Thyroid gland (tissue), 4 donors: ENCODE data around the gene ARL4A. TPM values are rescaled to one million over a fixed set of nuclear protein-coding genes. Genes with fewer than 3 reads are reported as not detected.
"Not testable (repeated sequence)": the region's sequence is repeated elsewhere in the genome, so short reads cannot be mapped to it uniquely, and the experiment has no call there.

Experiments used
- DNase-seq, 2 donors: peaks; one replicate each; pipeline ENCODE4 v3.0.0-alpha.2; 2019
- H3K27ac ChIP-seq, 3 donors: fragments of 200-600 bp; sonication (generic); 1 replicate in 2 of 3; 2 replicates in 1 of 3; pipeline ENCODE4 v1.5.1; 2016 to 2019; ENCODE audit warnings: mild to moderate bottlenecking in 1 of 3, moderate library complexity in 1 of 3
- H3K27me3 ChIP-seq: fragments of 200-600 bp; sonication (generic); one replicate; pipeline ENCODE4 v1.5.1; 2019
- H3K36me3 ChIP-seq, 2 donors: fragments of 200-600 bp; sonication (generic); one replicate each; pipeline ENCODE4 v1.5.1; 2016 to 2019
- H3K4me1 ChIP-seq, 2 donors: fragments of 200-600 bp; sonication (generic); one replicate each; pipeline ENCODE4 v1.5.1; 2017 to 2019
- H3K4me3 ChIP-seq, 3 donors: fragments of 200-600 bp; sonication (generic); replicated peaks in 1 of 3; 1 replicate in 2 of 3; 2 replicates in 1 of 3; pipeline ENCODE4 v1.5.1; 2016; ENCODE audit warnings: mild to moderate bottlenecking in 1 of 3
- H3K9me3 ChIP-seq: fragments of 200-600 bp; sonication (generic); one replicate; pipeline ENCODE4 v1.5.1; 2017
- POLR2A ChIP-seq, 2 donors: fragments of 450-650 bp; IDR thresholded peaks; one replicate each; pipeline ENCODE4 v1.6.1; 2017; ENCODE audit warnings: antibody characterized with exemption in 2 of 2, mild to moderate bottlenecking in 2 of 2, moderate library complexity in 1 of 2
- WGBS, 2 donors: methylation state at CpG; one replicate each; pipeline ENCODE4 v1.1.5; 2017; 5-methylcytosine and 5-hydroxymethylcytosine counted together
- intact Hi-C: fragments of 100-400 bp; cut with DNase I; formaldehyde crosslinking; loops from one replicate; pipeline ENCODE4 v1.15.1; 2023
- total RNA-seq, 4 donors: library from RNA; depleted of rRNA; stranded (reverse); fragments of >200 nt; gene quantifications; one replicate each; pipeline ENCODE4 v1.2.3, GENCODE V29; 2016
- TF ChIP-seq, protein P1 (sequence below), 6 experiments: fragments of 200-600 bp in 3 of 6; fragments of 450-650 bp in 3 of 6; sonication (generic) in 3 of 6; IDR thresholded peaks; one replicate each; pipeline ENCODE4 v1.5.1; 2016 to 2019; ENCODE audit warnings: antibody characterized with exemption in 6 of 6, mild to moderate bottlenecking in 2 of 6, inconsistent platforms in 1 of 6, moderate library complexity in 1 of 6

The ARL4A gene
- total RNA-seq, 4 donors from 2014 or later: 30.6 to 87.6 (median 43.4) TPM

DNA sequence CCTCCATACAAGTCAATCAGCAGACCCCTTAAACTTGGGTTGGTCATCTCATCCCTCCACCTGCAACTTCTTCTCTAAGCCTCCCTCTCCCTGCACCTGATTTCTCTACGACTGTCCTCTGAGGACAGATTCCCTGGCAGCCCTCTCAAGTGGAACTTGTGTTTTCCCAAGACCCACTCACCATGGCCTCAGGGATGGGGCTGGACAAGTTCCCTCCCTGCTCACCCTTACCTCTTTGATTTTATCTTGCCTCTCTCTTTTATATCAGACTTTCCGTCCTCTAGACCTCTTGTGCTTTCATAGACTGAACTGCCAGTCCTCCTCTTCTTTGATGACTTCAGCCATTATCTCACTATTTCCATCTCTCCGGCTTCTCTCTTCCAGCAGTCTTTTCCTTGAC is 46.2 kb upstream of the ARL4A start:
- Histone ChIP-seq H3K4me1 (peaks cover 0 to 2% of the 10 kb centered on the region in 2 donors), H3K4me3 (no peak overlapping the region), H3K9me3 (no peaks in the 10 kb centered on the region), H3K27me3 (no peaks in the 10 kb centered on the region), H3K27ac (no peak overlapping the region), H3K36me3 (no peaks in the 10 kb centered on the region)
- intact Hi-C loops: no loop called here
- peak; percentile 19 to 61 for DNase-seq
- 58 to 64% methylated on average over 2 of the region's 3 CpGs for WGBS, 2 donors
- TF ChIP-seq, protein P1, sequence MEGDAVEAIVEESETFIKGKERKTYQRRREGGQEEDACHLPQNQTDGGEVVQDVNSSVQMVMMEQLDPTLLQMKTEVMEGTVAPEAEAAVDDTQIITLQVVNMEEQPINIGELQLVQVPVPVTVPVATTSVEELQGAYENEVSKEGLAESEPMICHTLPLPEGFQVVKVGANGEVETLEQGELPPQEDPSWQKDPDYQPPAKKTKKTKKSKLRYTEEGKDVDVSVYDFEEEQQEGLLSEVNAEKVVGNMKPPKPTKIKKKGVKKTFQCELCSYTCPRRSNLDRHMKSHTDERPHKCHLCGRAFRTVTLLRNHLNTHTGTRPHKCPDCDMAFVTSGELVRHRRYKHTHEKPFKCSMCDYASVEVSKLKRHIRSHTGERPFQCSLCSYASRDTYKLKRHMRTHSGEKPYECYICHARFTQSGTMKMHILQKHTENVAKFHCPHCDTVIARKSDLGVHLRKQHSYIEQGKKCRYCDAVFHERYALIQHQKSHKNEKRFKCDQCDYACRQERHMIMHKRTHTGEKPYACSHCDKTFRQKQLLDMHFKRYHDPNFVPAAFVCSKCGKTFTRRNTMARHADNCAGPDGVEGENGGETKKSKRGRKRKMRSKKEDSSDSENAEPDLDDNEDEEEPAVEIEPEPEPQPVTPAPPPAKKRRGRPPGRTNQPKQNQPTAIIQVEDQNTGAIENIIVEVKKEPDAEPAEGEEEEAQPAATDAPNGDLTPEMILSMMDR (IDR thresholded peaks at IDR 0.05): no peak
- no peak for TF ChIP-seq POLR2A (IDR thresholded peaks at IDR 0.05)

DNA sequence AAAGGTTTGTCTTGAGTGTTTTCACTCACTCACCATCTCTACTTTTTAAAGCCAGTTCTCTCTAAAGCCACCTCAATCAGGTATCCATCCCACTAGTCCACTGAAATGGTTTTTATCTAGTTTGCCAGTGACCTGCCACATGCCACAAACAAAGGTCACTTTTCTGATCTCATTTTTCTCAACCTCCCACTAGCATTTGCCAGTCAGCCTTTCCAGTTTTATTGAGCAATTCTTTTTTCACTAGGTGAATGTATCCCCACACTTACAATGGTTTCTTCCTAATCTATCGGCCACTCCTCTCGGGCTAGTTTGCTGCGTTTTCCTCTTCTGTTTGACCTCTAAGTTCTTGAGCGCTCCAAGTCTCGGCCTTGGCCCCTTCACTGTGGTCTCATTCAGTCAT is 44.9 kb upstream of the ARL4A start:
- H3K9me3 ChIP-seq: no peaks in the 10 kb centered on the region
- H3K27me3 ChIP-seq: no peaks in the 10 kb centered on the region
- H3K4me3 ChIP-seq: no peak overlapping the region
- intact Hi-C loops: no loop called here
- 94% methylated on average over 5 of the region's 5 CpGs for WGBS, 2 donors
- H3K4me1 ChIP-seq: peaks cover 0 to 2% of the 10 kb centered on the region in 2 donors
- no peak for DNase-seq
- TF ChIP-seq, protein P1 (IDR thresholded peaks at IDR 0.05): no peak
- no peak for TF ChIP-seq POLR2A (IDR thresholded peaks at IDR 0.05)
- no peaks in the 10 kb centered on the region for H3K36me3 ChIP-seq
- H3K27ac ChIP-seq: no peak overlapping the region

DNA sequence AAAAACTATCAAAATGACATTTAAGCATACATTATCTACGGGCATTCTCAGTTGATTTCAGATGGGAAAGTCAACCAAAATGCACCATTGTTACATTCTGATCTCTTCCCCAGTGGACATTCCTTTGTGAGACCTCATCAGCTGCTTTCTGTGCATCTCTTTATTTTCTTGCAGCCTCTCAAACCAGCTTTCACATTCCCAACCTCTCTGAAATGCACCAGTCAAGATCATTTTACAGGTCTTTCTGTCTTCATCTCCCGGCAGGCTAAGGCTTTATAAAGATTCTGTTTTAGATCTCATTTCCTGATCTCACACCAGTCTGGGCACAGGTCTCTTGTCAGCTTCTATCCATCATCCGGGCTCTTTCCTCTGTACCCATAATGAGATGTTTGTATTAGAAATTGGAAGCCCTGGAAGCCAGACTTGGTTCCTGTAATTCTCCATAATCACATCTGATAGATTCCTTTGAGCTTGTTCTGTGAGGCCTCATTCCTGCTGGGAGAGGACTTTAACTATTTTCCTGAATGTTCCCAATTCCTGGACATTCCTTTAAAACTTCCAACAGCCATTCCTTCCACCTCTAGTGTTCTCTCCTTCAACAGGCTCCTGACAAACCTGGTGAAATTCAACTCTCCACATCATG is 44.3 kb upstream of the ARL4A start:
- no peak for DNase-seq
- WGBS, 2 donors: 82 to 88% methylated on average over 3 of the region's 3 CpGs
- intact Hi-C loops: no loop called here
- TF ChIP-seq POLR2A (IDR thresholded peaks at IDR 0.05): no peak
- TF ChIP-seq, protein P1 (IDR thresholded peaks at IDR 0.05): no peak
- H3K9me3 ChIP-seq: no peaks in the 10 kb centered on the region
- H3K27ac ChIP-seq: no peak overlapping the region
- H3K36me3 ChIP-seq: no peaks in the 10 kb centered on the region
- no peak overlapping the region for H3K4me3 ChIP-seq
- H3K27me3 ChIP-seq: no peaks in the 10 kb centered on the region
- peaks cover 0 to 2% of the 10 kb centered on the region in 2 donors for H3K4me1 ChIP-seq

DNA sequence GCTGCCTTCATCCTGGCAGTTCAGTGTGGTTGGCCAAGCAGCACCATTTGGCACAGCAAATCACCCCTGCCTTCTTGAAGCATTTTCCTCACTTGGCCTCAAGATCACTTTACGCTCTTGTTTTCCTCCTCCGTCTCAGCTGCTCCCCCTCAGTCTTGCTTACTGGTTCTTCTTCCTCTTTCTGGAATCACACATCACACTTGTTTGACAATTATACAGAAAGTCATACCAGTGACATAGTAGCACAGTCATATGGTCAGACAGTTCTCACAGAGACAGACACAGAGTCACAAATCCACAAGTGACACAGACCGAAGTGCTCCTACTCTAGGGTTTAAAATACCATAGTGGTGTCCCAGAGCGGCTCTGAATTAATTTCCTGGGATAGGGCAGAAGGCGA is 43.8 kb upstream of the ARL4A start:
- no peaks in the 10 kb centered on the region for H3K27me3 ChIP-seq
- no peak overlapping the region for H3K27ac ChIP-seq
- intact Hi-C loops: no loop called here
- WGBS, 2 donors: 67 to 76% methylated on average over 5 of the region's 5 CpGs
- H3K4me1 ChIP-seq: peaks cover 0 to 2% of the 10 kb centered on the region in 2 donors
- no peaks in the 10 kb centered on the region for H3K36me3 ChIP-seq
- peak; percentile 48 to 73 for DNase-seq
- H3K9me3 ChIP-seq: no peaks in the 10 kb centered on the region
- no peak overlapping the region for H3K4me3 ChIP-seq
- TF ChIP-seq, protein P1 (IDR thresholded peaks at IDR 0.05): no peak
- no peak for TF ChIP-seq POLR2A (IDR thresholded peaks at IDR 0.05)

DNA sequence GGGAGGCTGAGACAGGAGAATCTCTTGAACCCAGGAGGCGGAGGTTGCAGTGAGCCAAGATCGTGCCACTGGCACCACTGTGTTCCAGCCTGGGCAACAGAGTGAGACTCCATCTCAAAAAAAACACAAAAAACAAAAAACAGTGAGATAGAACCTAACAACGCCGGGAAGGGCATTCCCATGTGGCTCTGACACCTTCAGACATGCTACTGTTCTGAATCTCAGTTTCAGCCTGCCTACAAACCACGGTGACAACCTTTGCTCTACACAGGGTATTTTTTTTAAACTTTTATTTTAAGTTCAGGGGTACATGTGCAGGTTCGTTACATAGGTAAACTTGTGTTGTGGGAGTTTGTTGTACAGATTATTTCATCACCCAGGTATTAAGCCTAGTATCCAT is 42.2 kb upstream of the ARL4A start:
- intact Hi-C loops, H3K9me3 ChIP-seq, H3K36me3 ChIP-seq, H3K4me3 ChIP-seq, H3K27me3 ChIP-seq, H3K4me1 ChIP-seq, H3K27ac ChIP-seq, DNase-seq: not testable (repeated sequence)
- WGBS, 2 donors: 78 to 88% methylated on average over 6 of the region's 6 CpGs
